ENCODE data around the gene FSHR.

- TF ChIP-seq, protein P1, sequence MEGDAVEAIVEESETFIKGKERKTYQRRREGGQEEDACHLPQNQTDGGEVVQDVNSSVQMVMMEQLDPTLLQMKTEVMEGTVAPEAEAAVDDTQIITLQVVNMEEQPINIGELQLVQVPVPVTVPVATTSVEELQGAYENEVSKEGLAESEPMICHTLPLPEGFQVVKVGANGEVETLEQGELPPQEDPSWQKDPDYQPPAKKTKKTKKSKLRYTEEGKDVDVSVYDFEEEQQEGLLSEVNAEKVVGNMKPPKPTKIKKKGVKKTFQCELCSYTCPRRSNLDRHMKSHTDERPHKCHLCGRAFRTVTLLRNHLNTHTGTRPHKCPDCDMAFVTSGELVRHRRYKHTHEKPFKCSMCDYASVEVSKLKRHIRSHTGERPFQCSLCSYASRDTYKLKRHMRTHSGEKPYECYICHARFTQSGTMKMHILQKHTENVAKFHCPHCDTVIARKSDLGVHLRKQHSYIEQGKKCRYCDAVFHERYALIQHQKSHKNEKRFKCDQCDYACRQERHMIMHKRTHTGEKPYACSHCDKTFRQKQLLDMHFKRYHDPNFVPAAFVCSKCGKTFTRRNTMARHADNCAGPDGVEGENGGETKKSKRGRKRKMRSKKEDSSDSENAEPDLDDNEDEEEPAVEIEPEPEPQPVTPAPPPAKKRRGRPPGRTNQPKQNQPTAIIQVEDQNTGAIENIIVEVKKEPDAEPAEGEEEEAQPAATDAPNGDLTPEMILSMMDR (IDR thresholded peaks at IDR 0.05; ENCODE audit: control extremely low read depth in 1 of 3, insufficient read depth in 1 of 3, low read depth in 1 of 3, low read length in 3 of 3), result no peak
- TF ChIP-seq, protein P2, sequence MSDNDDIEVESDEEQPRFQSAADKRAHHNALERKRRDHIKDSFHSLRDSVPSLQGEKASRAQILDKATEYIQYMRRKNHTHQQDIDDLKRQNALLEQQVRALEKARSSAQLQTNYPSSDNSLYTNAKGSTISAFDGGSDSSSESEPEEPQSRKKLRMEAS (IDR thresholded peaks at IDR 0.05), result no peak
- no peak for TF ChIP-seq POLR2A (IDR thresholded peaks at IDR 0.05; ENCODE audit: control extremely low read depth in 1 of 2, low read depth in 2 of 2, low read length in 2 of 2)
- no peak for TF ChIP-seq RAD21 (IDR thresholded peaks at IDR 0.05 in 1 of 2, conservative IDR thresholded peaks at IDR 0.05 in 1 of 2; ENCODE audit: low read depth in 2 of 2, low read length in 2 of 2)
- TF ChIP-seq, protein P3, sequence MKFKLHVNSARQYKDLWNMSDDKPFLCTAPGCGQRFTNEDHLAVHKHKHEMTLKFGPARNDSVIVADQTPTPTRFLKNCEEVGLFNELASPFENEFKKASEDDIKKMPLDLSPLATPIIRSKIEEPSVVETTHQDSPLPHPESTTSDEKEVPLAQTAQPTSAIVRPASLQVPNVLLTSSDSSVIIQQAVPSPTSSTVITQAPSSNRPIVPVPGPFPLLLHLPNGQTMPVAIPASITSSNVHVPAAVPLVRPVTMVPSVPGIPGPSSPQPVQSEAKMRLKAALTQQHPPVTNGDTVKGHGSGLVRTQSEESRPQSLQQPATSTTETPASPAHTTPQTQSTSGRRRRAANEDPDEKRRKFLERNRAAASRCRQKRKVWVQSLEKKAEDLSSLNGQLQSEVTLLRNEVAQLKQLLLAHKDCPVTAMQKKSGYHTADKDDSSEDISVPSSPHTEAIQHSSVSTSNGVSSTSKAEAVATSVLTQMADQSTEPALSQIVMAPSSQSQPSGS (IDR thresholded peaks at IDR 0.05; ENCODE audit: low read length), result no peak
These were observed 31.8 kb upstream of the FSHR start for GRCh38 chr2:49186050-49186648.
